ENCODE data around the gene TMEM263. TPM values are rescaled to one million over a fixed set of nuclear protein-coding genes. Genes with fewer than 3 reads are reported as not detected.
A peak's percentile ranks its signal among the peaks of the same experiment; 100 is the strongest.

Gene TMEM263
- total and polyA plus RNA-seq, 2 of the 13 experiments (the other 11 are each of a cell fraction or from before 2014, with no cell fraction given), result 25.9 to 58.6 TPM

GRCh38 chr12:107014055-107014454 is 58.3 kb downstream of the TMEM263 start (continued):
- TF ChIP-seq E2F1 (CRISPR knock-in tag; IDR thresholded peaks at IDR 0.05) (no peak), BCL6 (CRISPR knock-in tag; IDR thresholded peaks at IDR 0.05) (no peak), ZXDC (CRISPR knock-in tag; IDR thresholded peaks at IDR 0.05) (no peak), STAG1 (CRISPR knock-in tag; IDR thresholded peaks at IDR 0.05) (peak; percentile 22; the same call in 1 of the 2 replicates), HNF1B (CRISPR knock-in tag; IDR thresholded peaks at IDR 0.05) (no peak), SUZ12 (IDR thresholded peaks at IDR 0.05; ENCODE audit: low read depth, low read length) (no peak)

GRCh38 chr12:107017042-107017441 is 61.3 kb downstream of the TMEM263 start:
- Histone ChIP-seq H2AFZ (ENCODE audit: low read length) (no peak overlapping the region), H3K4me2 (ENCODE audit: low read depth, low read length) (no peak overlapping the region), H4K20me1 (ENCODE audit: insufficient read depth, low read length) (no peaks in the 10 kb centered on the region), H3K9ac (ENCODE audit: insufficient read depth, low read depth, low read length) (no peak overlapping the region), H3K36me3 (replicated peaks in 1 of 2; ENCODE audit: control insufficient read depth in 1 of 2, insufficient read depth in 2 of 2, low read length in 2 of 2) (0 out of 5 replicates have a peak, but pooled peaks cover 0 to 3% of the 10 kb centered on the region in 2 experiments), H3K4me3 (replicated peaks in 1 of 3; ENCODE audit: insufficient read depth in 1 of 3, low read depth in 2 of 3, low read length in 3 of 3) (no peak overlapping the region), H3K27ac (ENCODE audit: extremely low read length, insufficient read depth, low read length) (no peak overlapping the region), H3K27me3 (ENCODE audit: control insufficient read depth in 1 of 2, insufficient read depth in 2 of 2, low read length in 2 of 2) (no peaks in the 10 kb centered on the region), H3K9me3 (ENCODE audit: low read length) (no peaks in the 10 kb centered on the region), H3K4me1 (ENCODE audit: insufficient read depth, low read length) (no peaks in the 10 kb centered on the region), H3K79me2 (ENCODE audit: insufficient read depth, low read length) (no peaks in the 10 kb centered on the region)
- ATAC-seq (no peak), FAIRE-seq (no peak), DNase-seq (ENCODE audit: low spot score) (no peak)
- ChIA-PET CTCF (ENCODE audit: low intra/inter-chr PET ratio, low total read pairs) (no interaction called here), POLR2A (no interaction called here)
- TF ChIP-seq SAFB2 (CRISPR knock-in tag; IDR thresholded peaks at IDR 0.05; ENCODE audit: borderline replicate concordance, low read depth) (no peak), ZSCAN20 (CRISPR knock-in tag; IDR thresholded peaks at IDR 0.05; ENCODE audit: borderline replicate concordance) (no peak), RFX3 (CRISPR knock-in tag; IDR thresholded peaks at IDR 0.05) (no peak), ZNF777 (CRISPR knock-in tag; IDR thresholded peaks at IDR 0.05) (no peak), NFRKB (IDR thresholded peaks at IDR 0.05) (no peak), ATF7-NPFF (CRISPR knock-in tag; IDR thresholded peaks at IDR 0.05; ENCODE audit: low read depth) (no peak), PAWR (CRISPR knock-in tag; IDR thresholded peaks at IDR 0.05; ENCODE audit: borderline replicate concordance) (no peak)
- 96% methylated on average over 4 of the region's 4 CpGs for WGBS (ENCODE audit: low lambda C conversion rate)
- in situ Hi-C loops (cut with HindIII; ENCODE audit: extremely low pct_ligation_motif_present, low pct_unique_long_range_greater_than_20kb) (no loop called here), intact Hi-C loops (cut with micrococcal nuclease; ENCODE audit: unreplicated experiment) (no loop called here)
- no TSS peak for BruUV-seq (replicated peaks)
